Left ventricle myocardium inferior (tissue), 1 donor: ENCODE measurements around the gene MMD. TPM values are rescaled to one million over a fixed set of nuclear protein-coding genes. Genes with fewer than 3 reads are reported as not detected.
"Not testable (repeated sequence)": the region's sequence is repeated elsewhere in the genome, so short reads cannot be mapped to it uniquely, and the experiment has no call there.

ENCODE experiments used
- DNase-seq: peaks from one replicate; pipeline ENCODE4 v3.0.0-alpha.2; 2020
- H3K27ac ChIP-seq: fragments of 200-600 bp; replicated peaks from 2 replicates; pipeline ENCODE4 v1.8.0; 2021
- H3K27me3 ChIP-seq: fragments of 200-600 bp; 2 replicates; pipeline ENCODE4 v1.8.0; 2021; ENCODE audit warnings: low read depth
- H3K36me3 ChIP-seq: fragments of 200-600 bp; 2 replicates; pipeline ENCODE4 v1.8.0; 2021
- H3K4me1 ChIP-seq: fragments of 200-600 bp; 2 replicates; pipeline ENCODE4 v1.8.0; 2021
- H3K4me3 ChIP-seq: fragments of 200-600 bp; 2 replicates; pipeline ENCODE4 v1.8.0; 2021; ENCODE audit warnings: mild to moderate bottlenecking, moderate library complexity
- H3K9me3 ChIP-seq: fragments of 200-600 bp; replicated peaks from 2 replicates; pipeline ENCODE4 v1.8.0; 2021
- intact Hi-C: fragments of 100-400 bp; cut with micrococcal nuclease; formaldehyde crosslinking; loops from one replicate; pipeline ENCODE4 v1.11.0; 2022
- total RNA-seq: library from RNA; stranded (reverse); fragmentation: NEBNext Ultra II Directional; extraction: Animal tissue kit (Norgen Biotek cat#: 25700); gene quantifications from one replicate; pipeline ENCODE4 v1.2.1, GENCODE V29; 2021
- TF ChIP-seq, protein P1 (sequence below): fragments of 200-600 bp; IDR thresholded peaks from 2 replicates; pipeline ENCODE4 v1.8.0; 2021; ENCODE audit warnings: antibody characterized with exemption, mild to moderate bottlenecking, borderline replicate concordance
- donor health status: DM: no; HTN: yes; CAD: no; lungs with severe emphysema.

Gene MMD
- total RNA-seq, 1 donor from 2014 or later = 9.5 TPM

DNA sequence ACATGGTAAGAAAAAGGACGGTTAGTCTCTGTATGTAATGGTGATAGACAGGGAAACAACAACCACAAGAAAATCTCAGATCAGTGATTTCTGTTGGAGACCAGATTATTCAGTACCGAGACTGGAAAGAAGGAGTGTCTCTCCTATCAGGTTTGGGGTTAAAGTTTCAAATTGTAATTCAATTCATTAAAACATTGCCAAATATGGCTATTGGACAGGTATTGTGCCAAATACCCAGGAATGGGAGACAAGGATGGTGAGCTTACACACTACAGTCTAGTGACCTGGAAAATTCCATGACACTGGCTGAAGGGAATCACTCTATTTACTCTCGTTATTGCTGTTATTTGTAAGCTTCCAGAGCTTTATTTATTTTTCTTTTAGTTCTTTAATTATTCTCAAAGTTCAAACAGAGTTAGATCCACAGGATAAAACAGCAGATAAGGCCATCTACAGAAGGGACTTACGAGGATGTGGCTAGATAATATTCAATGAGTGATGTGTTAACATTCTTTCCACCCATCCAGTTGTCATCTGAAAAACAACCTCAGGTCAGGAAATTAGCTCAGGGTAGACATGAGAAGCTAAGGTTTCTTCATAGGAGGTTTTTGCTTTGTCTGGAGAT, 25.1 kb upstream of the MMD start:
- intact Hi-C loops = no loop called here
- H3K36me3 ChIP-seq = no peaks in the 10 kb centered on the region
- no peak overlapping the region for H3K4me3 ChIP-seq
- no peaks in the 10 kb centered on the region for H3K9me3 ChIP-seq
- DNase-seq = no peak
- no peak overlapping the region for H3K27ac ChIP-seq
- peaks cover 20% of the 10 kb centered on the region for H3K4me1 ChIP-seq
- no peaks in the 10 kb centered on the region for H3K27me3 ChIP-seq
- TF ChIP-seq, protein P1, sequence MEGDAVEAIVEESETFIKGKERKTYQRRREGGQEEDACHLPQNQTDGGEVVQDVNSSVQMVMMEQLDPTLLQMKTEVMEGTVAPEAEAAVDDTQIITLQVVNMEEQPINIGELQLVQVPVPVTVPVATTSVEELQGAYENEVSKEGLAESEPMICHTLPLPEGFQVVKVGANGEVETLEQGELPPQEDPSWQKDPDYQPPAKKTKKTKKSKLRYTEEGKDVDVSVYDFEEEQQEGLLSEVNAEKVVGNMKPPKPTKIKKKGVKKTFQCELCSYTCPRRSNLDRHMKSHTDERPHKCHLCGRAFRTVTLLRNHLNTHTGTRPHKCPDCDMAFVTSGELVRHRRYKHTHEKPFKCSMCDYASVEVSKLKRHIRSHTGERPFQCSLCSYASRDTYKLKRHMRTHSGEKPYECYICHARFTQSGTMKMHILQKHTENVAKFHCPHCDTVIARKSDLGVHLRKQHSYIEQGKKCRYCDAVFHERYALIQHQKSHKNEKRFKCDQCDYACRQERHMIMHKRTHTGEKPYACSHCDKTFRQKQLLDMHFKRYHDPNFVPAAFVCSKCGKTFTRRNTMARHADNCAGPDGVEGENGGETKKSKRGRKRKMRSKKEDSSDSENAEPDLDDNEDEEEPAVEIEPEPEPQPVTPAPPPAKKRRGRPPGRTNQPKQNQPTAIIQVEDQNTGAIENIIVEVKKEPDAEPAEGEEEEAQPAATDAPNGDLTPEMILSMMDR = no peak

- H3K27me3 ChIP-seq, H3K9me3 ChIP-seq, intact Hi-C loops, H3K27ac ChIP-seq, H3K4me3 ChIP-seq, H3K36me3 ChIP-seq, DNase-seq: not testable (repeated sequence)
- H3K4me1 ChIP-seq = peaks cover 16% of the 10 kb centered on the region
These were observed 24.4 kb upstream of the MMD start for GRCh38 chr17:55446004-55446403.

- intact Hi-C loops = no loop called here
- TF ChIP-seq, protein P1 = no peak
- Histone ChIP-seq H3K27ac (no peak overlapping the region), H3K27me3 (no peaks in the 10 kb centered on the region), H3K36me3 (no peaks in the 10 kb centered on the region), H3K4me3 (no peak overlapping the region), H3K9me3 (no peaks in the 10 kb centered on the region), H3K4me1 (peaks cover 12% of the 10 kb centered on the region)
- DNase-seq = no peak
These were observed 23.1 kb upstream of the MMD start for GRCh38 chr17:55444471-55445441.

- TF ChIP-seq, protein P1 = no peak
- H3K9me3 ChIP-seq = no peaks in the 10 kb centered on the region
- intact Hi-C loops = no loop called here
- no peak for DNase-seq
- H3K36me3 ChIP-seq = no peaks in the 10 kb centered on the region
- H3K27ac ChIP-seq = no peak overlapping the region
- no peak overlapping the region for H3K4me3 ChIP-seq
- peaks cover 12% of the 10 kb centered on the region for H3K4me1 ChIP-seq
- no peaks in the 10 kb centered on the region for H3K27me3 ChIP-seq
These were observed 22.3 kb upstream of the MMD start for GRCh38 chr17:55443904-55444303.

DNA sequence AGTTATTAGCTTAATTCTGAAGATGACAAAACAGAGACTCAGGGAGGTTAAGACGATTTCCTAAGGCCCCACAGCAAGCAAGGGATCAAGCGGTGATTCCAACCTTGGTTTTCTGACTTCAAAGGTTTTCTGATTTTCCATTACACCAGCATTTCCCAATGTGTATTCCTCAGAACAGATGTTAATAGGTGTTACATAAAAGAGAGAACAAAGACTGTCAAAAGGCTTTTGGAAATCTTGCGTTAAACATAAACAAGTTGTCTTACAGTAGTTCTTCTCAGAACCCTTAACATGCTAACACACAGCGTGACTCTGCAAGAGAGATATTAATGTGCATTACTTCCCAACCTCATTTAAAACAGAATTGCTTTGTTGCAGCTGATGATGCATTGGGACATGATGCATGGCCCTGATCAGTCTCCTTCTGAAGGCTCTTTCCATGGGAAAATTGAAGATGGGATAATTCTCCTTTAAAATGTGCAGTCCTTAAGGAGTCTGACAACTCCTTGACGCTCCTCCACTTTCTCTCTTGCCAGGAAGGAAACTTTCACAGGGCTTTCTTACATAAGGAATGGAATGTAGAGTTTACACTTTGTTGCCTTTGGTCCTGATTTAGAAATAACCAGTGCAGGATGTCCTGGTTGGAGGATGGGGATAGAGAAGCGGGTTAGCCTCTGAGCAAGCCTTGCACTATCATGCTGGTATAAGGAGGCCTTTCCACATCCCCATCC, 21.5 kb upstream of the MMD start:
- Histone ChIP-seq H3K9me3 (no peaks in the 10 kb centered on the region), H3K36me3 (no peaks in the 10 kb centered on the region), H3K27me3 (no peaks in the 10 kb centered on the region), H3K27ac (no peak overlapping the region), H3K4me1 (peaks cover 12% of the 10 kb centered on the region), H3K4me3 (no peak overlapping the region)
- no peak for DNase-seq
- intact Hi-C loops = no loop called here
- TF ChIP-seq, protein P1 = no peak
